ENCODE measurements around the gene NFASC.

NFASC gene

DNA sequence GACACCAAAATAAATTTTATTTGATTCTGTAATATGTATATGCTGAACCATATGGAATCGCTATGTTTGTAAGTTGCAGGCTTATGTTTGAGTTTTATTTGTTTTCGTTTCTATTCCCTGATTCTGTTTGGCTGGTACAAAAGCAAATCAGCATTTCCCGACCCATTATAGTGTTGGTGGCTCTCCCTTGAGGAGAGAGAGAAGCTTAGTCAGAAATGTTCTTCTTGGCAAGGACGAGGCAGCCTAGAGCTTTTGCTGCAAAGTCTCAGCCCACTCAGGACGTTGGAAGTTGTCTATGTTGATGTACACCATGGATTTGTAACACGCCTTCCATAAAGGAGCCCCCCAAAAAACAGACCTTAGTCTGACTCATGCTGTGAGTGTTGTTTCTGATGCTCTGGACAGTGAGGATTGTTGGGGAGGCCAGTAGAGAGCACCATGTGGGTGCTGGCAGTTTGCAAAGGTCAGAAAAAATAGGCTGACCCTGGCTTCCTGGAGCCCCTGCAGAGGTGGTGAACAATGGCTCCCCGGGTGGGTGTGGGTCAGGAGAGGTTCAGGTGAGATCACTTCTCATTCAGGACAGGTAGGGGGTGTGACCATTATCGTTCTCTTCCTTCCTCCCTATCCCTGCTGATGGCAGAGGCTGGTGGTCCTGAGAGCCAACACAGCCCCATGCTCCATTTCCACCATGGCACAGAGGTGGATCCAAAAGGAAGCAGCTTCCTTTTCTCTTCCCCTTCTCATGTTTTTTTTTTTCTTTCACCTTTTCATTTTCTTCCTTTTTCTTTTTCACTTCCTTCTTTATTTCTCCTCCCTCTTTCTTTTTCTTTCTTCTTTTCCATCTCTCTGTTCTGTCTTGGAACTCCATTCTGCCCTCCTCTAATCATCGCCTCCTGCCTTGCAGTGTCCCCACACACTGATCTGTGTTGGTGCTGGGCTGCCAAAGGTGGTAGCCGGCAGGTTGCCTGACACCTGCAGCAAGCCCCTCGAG, 88.0 kb downstream of the NFASC start:
- TF ChIP-seq, protein P1, sequence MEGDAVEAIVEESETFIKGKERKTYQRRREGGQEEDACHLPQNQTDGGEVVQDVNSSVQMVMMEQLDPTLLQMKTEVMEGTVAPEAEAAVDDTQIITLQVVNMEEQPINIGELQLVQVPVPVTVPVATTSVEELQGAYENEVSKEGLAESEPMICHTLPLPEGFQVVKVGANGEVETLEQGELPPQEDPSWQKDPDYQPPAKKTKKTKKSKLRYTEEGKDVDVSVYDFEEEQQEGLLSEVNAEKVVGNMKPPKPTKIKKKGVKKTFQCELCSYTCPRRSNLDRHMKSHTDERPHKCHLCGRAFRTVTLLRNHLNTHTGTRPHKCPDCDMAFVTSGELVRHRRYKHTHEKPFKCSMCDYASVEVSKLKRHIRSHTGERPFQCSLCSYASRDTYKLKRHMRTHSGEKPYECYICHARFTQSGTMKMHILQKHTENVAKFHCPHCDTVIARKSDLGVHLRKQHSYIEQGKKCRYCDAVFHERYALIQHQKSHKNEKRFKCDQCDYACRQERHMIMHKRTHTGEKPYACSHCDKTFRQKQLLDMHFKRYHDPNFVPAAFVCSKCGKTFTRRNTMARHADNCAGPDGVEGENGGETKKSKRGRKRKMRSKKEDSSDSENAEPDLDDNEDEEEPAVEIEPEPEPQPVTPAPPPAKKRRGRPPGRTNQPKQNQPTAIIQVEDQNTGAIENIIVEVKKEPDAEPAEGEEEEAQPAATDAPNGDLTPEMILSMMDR (IDR thresholded peaks at IDR 0.05; ENCODE audit: control insufficient read depth, extremely low read depth, insufficient read depth), result no peak
- H3K4me3 ChIP-seq (ENCODE audit: low read depth, low read length), result no peak overlapping the region
- DNase-seq (ENCODE audit: low read depth), result no peak

DNA sequence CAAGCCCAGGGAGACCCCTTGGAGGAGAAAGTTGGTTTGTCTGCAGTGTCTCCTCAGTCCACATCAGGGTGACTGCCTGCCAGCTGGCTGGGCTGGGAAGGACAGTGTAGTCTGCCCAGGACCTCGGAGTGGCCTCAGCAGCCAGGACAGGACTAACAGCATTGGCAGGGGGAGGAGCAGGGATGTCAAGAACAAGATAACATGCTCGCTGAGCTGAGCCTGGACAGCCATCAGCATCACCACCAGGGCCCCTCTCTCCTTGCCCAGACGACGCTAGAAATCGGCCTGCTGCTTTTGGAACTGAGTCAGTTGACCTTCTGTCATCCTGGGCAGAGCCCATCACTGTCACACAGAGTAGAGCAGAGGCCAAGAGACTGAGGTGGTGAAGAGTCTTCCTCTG, 88.7 kb downstream of the NFASC start:
- TF ChIP-seq, protein P1 (IDR thresholded peaks at IDR 0.05; ENCODE audit: control insufficient read depth, extremely low read depth, insufficient read depth), result no peak

DNA sequence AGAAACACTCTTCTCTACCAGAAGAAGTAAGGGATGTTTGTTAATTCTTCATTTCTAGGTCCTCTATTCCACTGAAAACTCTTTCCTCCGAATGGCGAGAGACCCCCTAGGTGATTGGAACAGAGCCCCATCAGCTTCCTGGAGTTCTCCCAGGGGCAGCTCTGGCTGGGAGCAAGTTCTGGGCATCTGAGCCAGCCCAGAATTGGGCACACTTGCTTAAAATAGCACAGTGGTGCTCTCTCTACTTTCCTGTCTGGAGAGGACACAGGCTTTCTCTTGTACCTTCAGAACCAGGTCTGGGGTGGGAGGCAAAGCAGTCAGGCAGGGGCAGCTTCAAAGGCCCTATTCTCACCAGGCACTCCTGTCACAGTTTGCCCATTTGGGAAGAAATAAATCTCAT, 89.2 kb downstream of the NFASC start:
- TF ChIP-seq, protein P1 (IDR thresholded peaks at IDR 0.05; ENCODE audit: control insufficient read depth, extremely low read depth, insufficient read depth), result no peak
- no peak overlapping the region for H3K4me3 ChIP-seq (ENCODE audit: low read depth, low read length)
- DNase-seq (ENCODE audit: low read depth), result no peak

More for the DNA sequence above, 88.7 kb downstream of the NFASC start:
- no peak overlapping the region for H3K4me3 ChIP-seq (ENCODE audit: low read depth, low read length)
- DNase-seq (ENCODE audit: low read depth), result no peak

DNA sequence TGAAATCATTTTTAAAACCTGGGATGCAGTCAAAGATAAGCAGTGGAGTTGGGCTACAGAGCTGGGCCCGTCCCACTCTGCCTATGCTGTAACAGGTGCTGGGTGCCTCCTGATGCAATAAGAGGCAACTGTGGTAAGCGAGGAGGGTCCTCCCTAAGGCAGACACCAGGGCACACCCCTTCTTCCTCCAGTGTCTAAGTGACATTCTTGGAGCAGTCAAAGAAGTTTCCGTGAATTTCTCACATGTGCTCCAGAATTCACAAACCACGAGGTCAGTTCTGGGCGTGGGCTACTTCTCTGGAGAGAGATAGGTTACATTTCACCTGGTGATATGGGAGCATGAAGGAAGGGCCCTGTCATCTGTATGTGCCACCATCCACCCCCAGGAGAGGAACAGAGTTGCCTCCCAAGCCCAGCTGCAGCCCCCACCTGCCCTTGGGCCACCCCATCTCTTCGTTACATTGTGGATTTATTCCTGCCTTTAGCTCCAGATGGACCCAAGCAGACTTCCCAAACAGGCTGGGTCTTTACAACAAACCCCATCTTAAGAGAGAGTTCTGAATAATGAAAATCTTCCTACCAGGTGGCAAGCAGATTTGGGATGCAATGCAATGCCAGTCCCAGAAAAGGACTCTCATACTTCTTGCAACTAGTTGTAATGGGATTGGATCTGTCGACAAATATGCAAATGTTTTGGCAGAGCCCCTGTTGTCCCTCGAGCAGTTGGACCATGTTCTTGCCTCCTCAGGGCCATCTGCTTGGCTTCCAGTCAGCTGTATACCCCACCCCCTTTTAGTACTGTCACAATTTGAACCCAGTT, 89.9 kb downstream of the NFASC start:
- TF ChIP-seq, protein P1 (IDR thresholded peaks at IDR 0.05; ENCODE audit: control insufficient read depth, extremely low read depth, insufficient read depth), result no peak
- DNase-seq (ENCODE audit: low read depth), result no peak

DNA sequence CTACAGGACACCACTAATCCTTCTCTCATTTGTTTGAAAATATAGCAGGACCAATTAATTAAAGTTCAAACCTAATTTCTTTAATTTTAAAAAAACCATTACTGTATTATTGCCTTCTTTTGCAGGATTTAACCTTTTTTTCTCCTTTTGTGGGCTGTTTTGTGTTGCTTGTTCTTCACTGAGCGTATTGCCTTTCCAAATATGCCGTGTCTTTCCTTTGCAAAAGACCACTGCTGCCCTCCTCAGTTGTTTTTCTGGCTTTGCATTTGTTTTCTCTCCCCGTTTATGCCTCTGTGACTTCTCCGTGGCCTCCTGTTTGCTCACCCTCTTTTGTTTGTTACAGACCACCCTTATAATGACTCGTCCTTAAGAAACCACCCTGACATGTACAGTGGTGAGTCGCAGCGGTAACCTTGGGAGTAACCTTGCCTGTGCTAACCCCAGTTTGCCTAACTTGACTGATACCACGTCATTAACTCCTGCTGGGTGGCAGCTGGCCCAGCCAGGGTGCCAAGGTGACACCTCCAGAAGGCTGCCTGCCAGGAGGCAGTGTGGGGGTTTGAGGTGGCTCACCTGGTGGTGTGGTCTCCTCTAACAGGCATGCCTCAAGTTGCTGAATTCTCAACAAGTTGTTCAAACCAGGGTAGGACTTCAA, 91.2 kb downstream of the NFASC start:
- H3K4me3 ChIP-seq (ENCODE audit: low read depth, low read length), result no peak overlapping the region
- TF ChIP-seq, protein P1 (IDR thresholded peaks at IDR 0.05; ENCODE audit: control insufficient read depth, extremely low read depth, insufficient read depth), result no peak
- no peak for DNase-seq (ENCODE audit: low read depth)

More for the DNA sequence above, 89.9 kb downstream of the NFASC start:
- no peak overlapping the region for H3K4me3 ChIP-seq (ENCODE audit: low read depth, low read length)

DNA sequence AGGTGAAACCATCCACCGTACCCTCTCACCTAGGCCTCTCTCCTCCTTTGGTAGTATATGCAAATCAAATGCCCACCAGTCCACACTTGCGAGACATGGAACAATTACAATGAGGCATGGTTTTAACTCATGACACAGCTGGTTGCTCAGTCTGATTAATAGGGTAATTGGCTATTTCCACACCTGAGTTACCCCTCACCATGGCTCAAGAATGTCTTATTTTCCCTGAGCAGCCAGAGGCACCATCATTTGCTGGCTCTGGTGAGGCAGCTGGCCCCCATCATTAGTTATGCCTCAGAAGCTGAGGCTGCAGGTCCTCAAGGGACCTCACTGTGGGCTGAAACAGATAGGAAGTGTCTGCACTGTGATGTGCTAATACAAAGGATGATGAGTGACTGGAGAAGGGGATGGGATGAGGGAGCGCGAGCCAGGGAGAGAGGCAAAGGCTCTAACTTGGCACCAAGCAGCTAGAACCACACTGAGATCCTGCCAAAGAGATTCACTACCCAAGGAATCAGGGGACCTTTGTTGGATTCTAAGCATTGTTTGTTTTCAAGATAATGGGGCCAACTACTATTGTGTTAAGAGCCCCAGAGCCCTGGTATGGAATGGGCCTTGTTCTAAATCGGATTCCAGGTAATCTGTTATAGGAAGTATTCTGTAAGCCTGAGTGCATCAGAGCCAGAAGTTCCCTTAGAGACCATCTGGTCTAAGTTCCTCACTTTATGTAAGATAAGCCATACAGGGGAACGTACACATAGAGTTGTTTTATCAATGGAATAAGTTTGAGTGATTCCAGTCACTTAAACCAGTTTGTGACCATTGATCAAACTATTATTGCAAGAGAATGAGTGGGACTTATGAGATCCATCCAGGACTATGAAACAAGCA, 92.3 kb downstream of the NFASC start:
- TF ChIP-seq, protein P1 (IDR thresholded peaks at IDR 0.05; ENCODE audit: control insufficient read depth, extremely low read depth, insufficient read depth), result no peak
- no peak overlapping the region for H3K4me3 ChIP-seq (ENCODE audit: low read depth, low read length)
- no peak for DNase-seq (ENCODE audit: low read depth)

Measured in LNCaP clone FGC (cell line).